Endometrial microvascular endothelial cells (primary cell): ENCODE measurements around the gene NENF. TPM values are rescaled to one million over a fixed set of nuclear protein-coding genes. Genes with fewer than 3 reads are reported as not detected.

ENCODE experiments used
- in situ Hi-C: cut with HindIII; loops from 2 replicates; pipeline ENCODE4 v1.10.0; 2017; ENCODE audit warnings: low sequenced_read_pairs, low pct_unique_long_range_greater_than_20kb; ENCODE audit errors: inconsistent ontology term
- total RNA-seq: library from RNA; depleted of rRNA; stranded (reverse); fragments of >200 nt; gene quantifications from one replicate; pipeline ENCODE4 v1.2.3, GENCODE V29; 2015; ENCODE audit errors: inconsistent ontology term

The NENF gene
- total RNA-seq, 1 donor from 2014 or later: 22.1 TPM

DNA sequence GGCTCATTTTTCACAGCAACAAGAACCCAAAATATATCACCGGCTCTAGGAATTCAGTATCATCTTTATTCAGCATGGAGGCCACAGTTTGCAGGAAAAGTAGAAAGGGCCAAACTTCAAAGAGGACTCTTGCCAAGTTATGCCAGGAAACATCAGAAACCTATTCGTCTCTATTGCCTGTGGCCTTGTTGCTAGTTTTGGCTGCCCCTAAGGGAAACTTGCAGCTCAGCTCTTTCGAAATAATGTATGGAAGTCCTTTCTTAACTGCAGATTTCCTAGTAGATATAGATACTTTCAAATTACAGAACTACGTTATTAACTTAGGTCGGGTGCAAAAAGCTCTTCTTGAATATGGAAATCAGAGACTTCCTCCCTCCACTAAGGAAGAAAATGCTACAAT is 4.2 kb upstream of the NENF start:
- in situ Hi-C loops: no loop called here

DNA sequence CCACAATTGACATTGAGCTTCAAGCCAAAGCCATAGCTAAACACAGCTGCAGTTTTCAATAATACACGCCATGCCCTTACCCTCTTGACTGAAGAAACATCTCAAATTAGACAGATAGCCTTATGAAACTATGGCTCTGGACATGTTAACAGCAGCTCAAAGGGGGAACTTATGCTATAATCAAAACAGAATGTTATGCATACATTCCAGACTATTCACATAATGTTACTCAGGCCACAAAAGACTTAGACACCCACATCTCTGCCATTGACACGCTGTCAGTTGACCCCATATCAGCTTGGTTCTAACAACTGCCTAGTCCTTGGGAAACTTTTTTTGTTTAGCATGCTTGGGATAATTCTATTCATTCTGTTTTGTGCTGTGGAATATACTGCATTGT is 2.3 kb upstream of the NENF start:
- in situ Hi-C loops: no loop called here

DNA sequence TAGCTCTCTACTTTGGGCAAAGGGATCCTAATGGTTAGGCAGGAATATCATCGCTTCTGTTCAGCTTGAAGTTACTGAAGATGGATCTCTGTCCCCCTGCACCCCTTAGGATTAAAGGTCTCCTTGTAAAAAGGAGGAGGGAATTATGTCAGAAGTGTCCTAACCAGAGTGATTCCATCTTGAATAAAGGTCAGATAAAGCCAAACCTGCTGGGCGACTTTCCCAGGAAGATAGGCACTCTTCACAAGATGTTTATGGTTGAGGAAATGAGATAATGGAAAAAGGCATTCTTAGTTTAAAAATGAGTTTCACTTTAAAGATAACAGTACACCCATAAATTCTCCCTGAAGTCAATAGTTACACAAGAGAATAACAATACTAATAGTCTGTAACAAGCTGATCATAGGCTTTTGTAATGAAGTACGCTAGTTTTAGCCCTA is 1.7 kb upstream of the NENF start:
- in situ Hi-C loops: no loop called here

DNA sequence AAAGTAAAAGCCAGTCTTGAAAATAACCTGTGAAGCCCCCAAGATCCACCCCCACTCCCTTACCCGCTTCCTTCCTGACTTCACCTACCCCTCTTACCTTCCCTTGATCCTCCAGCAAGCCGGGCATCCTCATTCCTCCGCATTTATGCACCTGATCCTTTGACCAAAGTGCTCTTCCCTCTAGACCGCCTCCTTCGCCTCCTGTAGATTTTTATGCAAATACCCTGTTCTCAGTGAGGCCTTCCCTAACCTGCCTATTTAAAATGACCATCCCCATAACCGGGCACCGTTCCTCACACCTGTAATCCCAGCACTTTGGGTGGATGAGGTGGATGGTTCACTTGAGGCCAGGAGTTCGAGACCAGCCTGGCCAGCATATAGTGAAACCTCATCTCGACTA is 1.1 kb upstream of the NENF start:
- in situ Hi-C loops: no loop called here

DNA sequence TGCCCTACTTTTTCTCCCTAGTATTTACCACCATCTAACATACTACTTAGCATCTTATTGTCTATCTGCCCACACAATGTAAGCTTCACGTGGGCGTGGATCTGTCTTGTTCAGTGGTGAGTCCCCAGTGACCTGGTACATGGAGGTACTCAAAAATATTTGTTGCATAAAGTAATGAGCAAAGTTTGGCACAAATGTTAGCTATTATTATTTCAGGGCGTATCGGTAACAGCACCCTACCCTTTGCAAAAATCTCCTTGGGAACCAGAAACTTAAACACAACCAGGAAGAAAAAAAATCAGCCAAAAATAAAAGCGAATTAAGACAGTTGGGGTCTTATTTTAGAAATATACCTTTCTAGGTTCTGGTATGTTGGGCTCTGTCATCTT is 454 bp upstream of the NENF start:
- in situ Hi-C loops: no loop called here

DNA sequence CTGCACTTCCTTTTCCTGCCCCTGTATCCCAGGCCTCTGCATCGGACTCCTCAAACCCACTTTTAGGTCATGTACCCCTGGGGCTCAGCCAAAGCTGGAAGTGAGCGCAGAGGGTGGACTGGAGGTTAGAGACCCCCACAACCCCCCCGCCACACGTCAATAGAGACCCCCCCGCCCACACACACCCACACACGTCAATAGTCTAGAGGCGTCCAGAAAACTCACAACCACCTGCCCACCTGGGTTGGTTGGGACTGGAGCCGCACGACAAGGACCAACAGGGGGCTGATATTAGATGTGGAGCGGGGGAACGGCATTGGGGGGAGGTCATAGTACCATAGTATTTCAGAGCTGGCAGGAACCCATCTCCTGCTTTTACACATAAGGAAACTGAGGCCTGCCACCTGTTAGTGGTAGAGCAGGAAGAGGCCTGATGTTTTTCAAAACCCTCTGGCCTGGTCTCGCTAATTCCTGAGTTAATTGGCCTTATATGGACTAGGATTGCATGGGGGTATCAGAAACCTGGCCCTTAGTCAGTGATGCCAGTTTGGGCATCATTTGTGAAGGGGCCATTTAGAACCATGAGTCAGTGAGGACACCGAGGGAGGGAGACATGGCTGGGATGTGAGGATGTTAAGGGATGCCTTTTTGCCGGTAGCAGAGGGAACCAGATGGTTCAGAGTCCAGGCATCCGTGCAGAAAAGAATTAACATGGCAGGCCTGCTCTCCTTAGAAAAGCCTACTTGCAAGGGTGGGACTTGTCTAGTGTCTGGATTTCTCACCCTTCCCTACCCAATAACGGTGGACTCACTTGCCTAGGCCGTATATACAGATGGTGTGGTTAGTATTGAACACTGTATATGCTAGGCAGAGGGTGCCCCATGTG is 1.1 kb downstream of the NENF start:
- in situ Hi-C loops: no loop called here

DNA sequence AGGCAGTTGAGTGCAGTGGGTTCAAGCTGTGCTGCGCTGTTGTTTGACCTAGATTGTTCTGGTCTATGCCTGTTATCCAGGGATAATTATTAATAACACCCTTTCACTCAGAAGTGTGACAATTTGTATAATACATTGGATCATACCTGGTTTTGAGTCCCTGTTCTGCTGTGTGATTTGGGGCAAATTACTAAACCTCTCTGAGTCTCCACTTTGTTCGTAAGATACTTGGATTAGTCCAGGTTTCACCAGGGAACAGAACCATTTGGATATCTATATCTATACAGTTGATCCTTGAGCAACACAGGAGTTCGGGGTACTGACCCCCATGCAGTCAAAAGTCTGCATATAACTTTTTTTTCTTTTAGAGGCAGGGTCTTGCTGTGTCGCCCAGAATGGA is 2.3 kb downstream of the NENF start:
- in situ Hi-C loops: no loop called here

DNA sequence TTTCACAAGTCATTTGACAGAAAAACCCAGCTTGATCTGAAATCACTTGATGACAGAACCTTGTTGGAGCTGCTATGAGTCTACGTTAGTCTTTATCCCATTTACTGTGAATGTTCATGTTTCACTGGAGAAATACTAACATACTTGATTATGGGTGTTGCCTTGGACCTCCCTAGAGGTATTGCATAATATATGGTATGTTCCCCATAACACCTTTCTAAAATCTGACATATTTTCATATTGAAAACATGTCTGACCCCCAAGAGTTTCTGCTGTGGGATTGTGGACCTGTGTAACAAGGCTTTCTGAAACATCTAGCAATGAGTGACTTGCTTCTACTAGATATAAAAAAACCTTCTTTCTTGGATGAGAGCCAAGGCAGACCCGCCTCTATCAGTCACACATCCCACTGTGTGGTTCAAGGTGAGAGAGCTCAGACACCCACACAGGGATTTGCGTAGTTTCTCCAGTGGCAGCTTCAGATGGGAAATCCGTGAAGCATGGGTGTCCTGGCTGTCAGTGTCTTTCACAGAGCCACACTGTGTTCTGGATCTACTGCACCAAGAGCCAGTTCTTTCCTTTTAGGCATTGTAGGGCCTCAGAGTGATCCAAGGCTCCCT is 4.6 kb downstream of the NENF start:
- in situ Hi-C loops: no loop called here

DNA sequence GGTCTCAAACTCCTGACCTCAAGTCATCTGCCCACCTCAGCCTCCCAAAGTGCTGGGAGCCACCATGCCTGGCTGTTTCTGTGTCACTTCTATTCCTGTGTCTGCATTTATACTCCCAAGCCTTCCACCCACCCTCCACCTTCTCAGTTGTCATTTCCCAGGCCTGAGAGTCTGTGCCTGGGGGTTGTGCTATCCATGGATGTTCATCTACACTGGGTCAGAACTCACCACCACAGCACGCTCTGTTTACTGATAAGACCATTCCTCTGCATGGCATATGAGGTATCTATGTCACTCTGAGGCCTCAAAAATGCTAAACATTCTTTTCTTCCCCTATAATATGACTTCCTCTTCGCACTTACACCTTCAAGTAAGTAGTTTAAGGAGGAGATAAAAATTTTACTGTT is 6.1 kb downstream of the NENF start:
- in situ Hi-C loops: no loop called here

DNA sequence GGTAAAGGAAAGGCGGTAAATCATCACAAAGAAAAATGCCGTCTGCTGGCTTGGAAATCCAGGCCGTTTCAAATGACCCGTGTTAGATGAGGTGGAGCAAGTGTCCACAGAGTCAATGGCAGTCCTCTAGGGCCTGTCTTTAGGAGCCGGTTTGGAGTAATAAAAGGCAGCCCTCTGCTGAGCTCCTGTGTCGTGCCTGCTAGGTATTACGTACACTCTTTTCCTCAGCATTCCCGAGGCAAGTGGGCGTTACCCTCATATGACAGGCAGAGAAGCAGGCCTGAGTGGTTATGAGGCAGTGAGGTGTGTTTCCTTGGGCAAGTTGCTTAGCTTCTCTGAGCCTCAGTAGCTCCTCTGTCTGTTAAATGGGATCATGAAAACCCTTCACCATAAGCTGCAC is 7.7 kb downstream of the NENF start:
- in situ Hi-C loops: no loop called here

DNA sequence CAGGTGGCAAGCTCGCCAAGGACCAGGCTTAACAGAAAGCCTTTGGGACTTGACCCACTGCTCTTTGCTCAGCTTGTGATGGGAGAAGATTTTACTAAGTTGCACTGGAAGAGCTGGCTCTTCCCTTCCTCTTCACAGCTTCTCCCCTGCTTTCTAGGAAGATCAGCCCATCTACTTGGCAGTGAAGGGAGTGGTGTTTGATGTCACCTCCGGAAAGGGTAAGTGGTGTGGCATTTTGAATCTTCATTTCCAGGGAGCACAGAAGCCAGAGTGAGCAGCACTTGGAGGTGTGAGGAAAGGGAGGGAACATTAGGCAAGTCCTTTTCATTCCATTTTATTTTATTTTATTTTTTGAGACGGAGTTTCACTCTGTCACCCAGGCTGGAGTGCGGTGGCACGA is 9.7 kb downstream of the NENF start:
- in situ Hi-C loops: no loop called here

DNA sequence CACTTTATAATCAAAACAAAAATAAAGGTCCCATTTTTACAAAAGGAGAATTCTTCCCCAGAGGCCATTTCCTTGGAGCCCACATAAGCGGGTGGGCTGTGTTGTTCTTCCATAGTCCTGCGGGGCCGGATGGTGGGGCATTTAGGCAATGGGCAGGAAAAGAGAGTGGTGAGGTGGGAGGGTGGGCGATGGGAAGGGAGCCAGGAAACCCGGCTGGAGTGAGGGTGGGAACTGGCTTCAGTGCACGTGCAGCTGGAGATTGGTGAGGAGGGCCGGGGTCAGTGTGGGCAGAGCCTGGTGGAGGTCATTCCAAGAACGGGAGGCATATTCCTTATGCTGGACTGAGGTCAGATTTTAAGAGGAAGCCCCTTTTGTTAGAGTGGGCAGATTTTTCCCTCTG is 13.6 kb downstream of the NENF start:
- in situ Hi-C loops: no loop called here

DNA sequence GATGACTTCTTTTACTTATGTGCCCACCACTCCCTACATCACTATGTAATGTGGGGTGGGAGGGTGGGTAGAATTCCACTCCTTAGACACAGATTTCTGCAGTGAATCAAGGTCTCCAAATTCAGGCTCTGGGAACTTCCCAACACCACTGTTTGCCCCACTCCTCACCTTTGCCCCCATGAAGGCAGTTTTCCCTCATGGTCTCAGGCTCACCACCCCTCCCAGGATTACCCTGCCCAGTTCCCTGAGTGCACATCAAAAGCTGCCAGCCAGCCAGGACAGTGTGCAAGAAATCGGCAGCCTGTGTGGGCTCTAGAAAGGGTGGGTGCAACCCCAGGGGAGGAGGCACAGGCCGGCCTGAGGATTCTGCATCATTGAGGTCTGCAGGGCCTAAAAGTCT is 14.8 kb downstream of the NENF start:
- in situ Hi-C loops: no loop called here

DNA sequence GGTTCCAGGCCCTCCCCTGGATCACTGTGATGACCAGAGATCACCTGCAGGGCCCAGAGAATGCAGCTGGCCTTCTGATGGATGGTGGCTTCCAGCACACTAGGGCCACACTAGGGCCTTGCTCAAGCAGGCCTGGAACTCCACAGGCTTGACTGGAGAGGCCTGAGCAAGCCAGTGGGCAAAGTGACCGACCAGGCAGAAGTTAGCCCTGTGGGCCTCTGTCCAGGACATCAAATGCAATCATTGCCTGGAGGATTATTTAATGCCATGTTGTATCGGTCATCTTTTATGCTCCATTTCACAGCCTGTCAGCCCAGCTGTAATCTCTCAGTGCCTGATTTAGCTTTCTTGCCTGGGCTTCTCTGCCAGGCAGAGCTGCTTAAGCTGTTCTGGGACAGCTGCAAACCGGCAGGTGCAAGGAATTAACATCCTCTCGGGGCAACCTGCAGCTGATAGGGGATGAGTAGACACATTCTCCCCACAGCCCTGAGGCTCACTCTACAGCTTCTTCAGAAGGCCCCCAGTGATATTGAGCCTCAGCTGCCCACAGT is 17.7 kb downstream of the NENF start:
- in situ Hi-C loops: no loop called here

DNA sequence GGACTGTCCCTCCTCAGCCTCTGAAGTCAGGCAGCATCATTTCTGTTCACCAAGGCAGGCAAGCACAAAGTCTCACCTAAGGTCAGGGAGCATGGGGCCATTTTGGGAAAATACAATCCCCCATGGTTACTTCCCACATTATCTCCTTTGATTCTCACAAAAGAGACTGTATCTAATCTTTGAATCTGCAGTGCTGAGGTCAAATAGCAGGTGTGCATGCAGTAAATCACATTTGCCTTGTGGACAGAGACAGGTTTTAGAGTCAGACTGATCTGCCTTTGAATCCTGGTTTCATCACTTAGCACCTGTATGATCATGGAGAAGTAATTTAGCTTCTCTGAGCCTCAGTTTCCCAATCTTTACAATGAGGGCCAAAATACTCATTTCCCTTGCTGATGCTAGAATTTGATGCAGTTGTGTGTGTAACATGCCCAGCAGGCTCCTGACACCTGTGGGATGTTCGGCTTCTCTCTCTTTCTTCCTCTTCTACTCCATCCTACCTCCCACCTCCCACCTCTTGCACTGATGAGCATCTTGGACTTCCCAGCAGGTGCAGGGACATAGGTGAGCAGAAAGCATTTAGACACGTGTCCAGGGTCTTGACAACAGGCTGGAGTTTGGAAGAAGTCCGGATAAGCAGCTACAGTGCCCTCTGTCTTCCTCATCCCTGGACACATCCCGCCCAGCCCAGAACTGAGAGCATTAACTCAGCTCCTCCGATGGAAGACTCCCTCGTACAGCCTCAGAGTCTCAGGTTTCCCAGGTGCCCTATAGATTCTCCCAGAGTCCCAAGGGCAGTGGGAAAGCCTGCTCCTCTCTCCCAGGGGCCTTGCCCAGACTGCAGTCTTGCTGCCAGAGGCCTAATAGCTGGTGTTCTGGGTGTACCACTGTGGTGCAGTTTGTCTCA is 18.9 kb downstream of the NENF start:
- in situ Hi-C loops: no loop called here

DNA sequence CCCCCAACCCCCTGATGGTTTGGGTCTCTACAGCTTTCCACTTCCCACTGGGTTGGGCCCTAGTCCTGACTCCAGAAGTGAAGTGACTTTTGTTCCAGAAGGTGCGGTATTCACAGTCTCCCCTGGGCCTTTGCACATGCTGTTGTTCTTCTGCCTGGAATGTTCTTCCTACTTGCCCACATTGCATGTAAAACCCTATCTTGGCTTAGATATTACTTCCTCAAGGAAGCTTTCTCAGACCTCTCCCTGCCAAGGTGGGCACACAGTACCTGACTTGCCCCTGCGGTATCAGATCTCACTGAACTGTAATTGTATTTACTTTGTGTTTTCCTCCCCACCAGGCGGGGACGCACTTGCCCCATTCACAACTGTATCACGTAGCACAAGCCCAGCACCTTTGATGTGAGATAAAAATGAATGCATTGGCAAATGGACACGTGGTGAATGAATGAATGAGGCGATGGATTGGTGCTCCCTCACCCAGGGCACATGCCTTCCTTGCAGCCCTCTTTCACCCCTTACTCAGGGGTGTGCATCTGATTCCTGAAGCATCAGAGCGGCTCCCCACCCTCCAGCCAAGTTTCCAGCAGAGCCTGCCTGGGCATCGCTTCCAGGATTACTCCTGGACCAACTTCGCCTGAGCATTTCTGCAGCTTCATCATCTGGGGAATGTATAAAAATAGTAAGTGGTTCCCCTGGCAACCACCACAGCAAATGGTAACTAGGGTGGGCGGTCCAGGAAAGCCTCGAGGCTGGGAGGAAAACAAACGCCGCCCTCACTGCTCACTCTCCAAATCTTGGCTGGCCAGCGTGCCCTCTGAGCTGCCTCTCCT is 19.8 kb downstream of the NENF start:
- in situ Hi-C loops: no loop called here

DNA sequence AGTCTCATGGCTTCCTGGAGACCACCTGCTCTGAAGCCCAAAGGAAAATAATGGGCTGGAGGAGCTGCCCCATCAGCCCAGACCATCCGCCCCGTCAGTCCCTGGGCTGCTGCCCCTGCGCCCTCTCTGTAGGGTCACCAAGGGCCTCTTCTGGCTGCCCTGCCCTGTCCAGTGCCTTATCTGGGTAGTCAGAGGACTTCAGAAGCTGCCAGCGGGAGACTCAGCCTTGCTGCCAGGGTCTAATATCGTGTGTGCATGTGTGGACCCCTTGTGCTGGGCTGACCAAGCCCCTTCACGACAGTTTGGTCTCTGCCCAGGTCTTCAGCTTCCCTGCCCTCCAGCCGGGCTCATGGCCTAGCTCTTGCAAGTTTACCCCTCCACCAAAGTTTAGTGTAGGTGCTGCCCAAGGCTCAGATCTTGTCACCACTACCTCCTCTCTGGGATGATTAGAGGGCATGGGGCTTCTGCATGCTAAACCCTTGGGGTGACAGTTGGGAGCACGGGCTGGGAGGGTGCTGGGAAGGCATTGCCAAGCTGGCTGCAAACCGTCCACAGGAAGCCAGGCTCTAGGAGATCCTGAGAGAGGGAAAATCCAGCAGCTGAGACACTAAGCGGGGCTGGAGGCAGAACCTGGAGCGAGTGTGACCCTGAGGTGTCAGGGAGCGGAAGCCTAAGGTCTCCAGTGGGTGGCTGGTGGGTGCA is 20.6 kb downstream of the NENF start:
- in situ Hi-C loops: no loop called here

DNA sequence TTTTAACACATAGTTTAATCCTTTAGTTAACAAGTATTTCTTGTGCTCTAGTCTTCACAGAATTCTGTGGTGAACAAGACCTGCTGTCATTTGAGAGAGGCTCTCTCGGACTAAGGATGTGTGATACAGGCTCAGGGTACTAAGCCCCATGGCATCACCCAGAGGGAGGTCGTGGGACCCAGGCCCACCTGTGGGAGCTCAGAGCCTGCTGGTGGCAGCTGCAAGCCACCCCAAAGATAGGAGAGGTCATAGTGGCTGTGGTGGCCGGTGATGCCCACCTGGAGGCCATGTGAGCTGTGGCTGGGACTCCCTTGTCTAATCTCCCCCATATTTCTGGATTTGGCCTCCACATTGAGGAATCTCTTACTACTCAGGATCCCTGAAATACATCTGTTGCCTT is 22.0 kb downstream of the NENF start:
- in situ Hi-C loops: no loop called here
